Measurements from ENCODE around the gene DHTKD1. TPM values are rescaled to one million over a fixed set of nuclear protein-coding genes. Genes with fewer than 3 reads are reported as not detected.

The DHTKD1 gene
- total RNA-seq, 1 donor from 2014 or later, result 12.6 TPM

- H3K4me1 ChIP-seq, result peaks cover 0 to 2% of the 10 kb centered on the region in 2 donors
- no peaks in the 10 kb centered on the region for H3K27me3 ChIP-seq
- no peaks in the 10 kb centered on the region for H3K9me3 ChIP-seq
- intact Hi-C loops (cut with DNase I), result loop anchor here (1.0 to 2.0 kb wide), 3 partner anchors 61 to 87 kb away; partner anchors contain the start of genes DHTKD1, NUDT5 and UPF2
- H3K27ac ChIP-seq, result peak within 1 kb of the TSS; percentile 78 to 84
- peak; percentile 71 to 96 for DNase-seq (ENCODE audit: low spot score in 2 of 2)
- TF ChIP-seq CTCF (IDR thresholded peaks at IDR 0.05), result no peak
- H3K36me3 ChIP-seq, result peaks cover 0 to 9% of the 10 kb centered on the region in 2 donors
- H3K4me3 ChIP-seq, result peak within 1 kb of the TSS; percentile 67 to 97
Measured at GRCh38 chr10:12129222-12130111, 60.7 kb downstream of the DHTKD1 start, which contains the start of gene SEC61A2. Gene SEC61A2 (plus strand): TSS chr10:12129677. CDS start chr10:12129788, 111 bp downstream.

- Histone ChIP-seq H3K27ac (peak overlapping the region; percentile 77 to 78), H3K9me3 (no peaks in the 10 kb centered on the region), H3K36me3 (peaks cover 0 to 13% of the 10 kb centered on the region in 2 donors), H3K27me3 (no peaks in the 10 kb centered on the region), H3K4me3 (peak overlapping the region; percentile 67 to 97), H3K4me1 (peaks cover 0 to 2% of the 10 kb centered on the region in 2 donors)
- peak in 1 of 2 donors; percentile 65 for DNase-seq (ENCODE audit: low spot score in 2 of 2)
- peak; percentile 18 to 27 (median 22) for TF ChIP-seq CTCF (IDR thresholded peaks at IDR 0.05)
- intact Hi-C loops (cut with DNase I), result no loop called here
Measured at GRCh38 chr10:12130237-12130872, 61.6 kb downstream of the DHTKD1 start.

GRCh38 chr10:12135631-12136030 lies 66.9 kb downstream of the DHTKD1 start:
- no peak for TF ChIP-seq CTCF (IDR thresholded peaks at IDR 0.05)
- intact Hi-C loops (cut with DNase I), result no loop called here
- H3K36me3 ChIP-seq, result peaks cover 26 to 46% of the 10 kb centered on the region in 2 donors

GRCh38 chr10:12140038-12140437 lies 71.3 kb downstream of the DHTKD1 start:
- H3K27ac ChIP-seq, result no peak overlapping the region
- no peak for DNase-seq (ENCODE audit: low spot score in 2 of 2)
- no peaks in the 10 kb centered on the region for H3K9me3 ChIP-seq
- no peak overlapping the region for H3K4me3 ChIP-seq
- H3K27me3 ChIP-seq, result no peaks in the 10 kb centered on the region
- no peak for TF ChIP-seq CTCF (IDR thresholded peaks at IDR 0.05)
- intact Hi-C loops (cut with DNase I), result no loop called here
- peaks cover 39 to 74% of the 10 kb centered on the region in 2 donors for H3K36me3 ChIP-seq
- no peaks in the 10 kb centered on the region for H3K4me1 ChIP-seq

More at GRCh38 chr10:12135631-12136030, 66.9 kb downstream of the DHTKD1 start:
- no peaks in the 10 kb centered on the region for H3K27me3 ChIP-seq
- H3K4me3 ChIP-seq, result no peak overlapping the region
- H3K4me1 ChIP-seq, result no peaks in the 10 kb centered on the region
- H3K9me3 ChIP-seq, result no peaks in the 10 kb centered on the region
- no peak overlapping the region for H3K27ac ChIP-seq
- no peak for DNase-seq (ENCODE audit: low spot score in 2 of 2)

- no peak for TF ChIP-seq CTCF (IDR thresholded peaks at IDR 0.05)
- intact Hi-C loops (cut with DNase I), result no loop called here
Measured at GRCh38 chr10:12144538-12144937, 75.8 kb downstream of the DHTKD1 start.

More at GRCh38 chr10:12144538-12144937, 75.8 kb downstream of the DHTKD1 start:
- peaks cover 25 to 55% of the 10 kb centered on the region in 2 donors for H3K36me3 ChIP-seq
- no peaks in the 10 kb centered on the region for H3K9me3 ChIP-seq
- no peak overlapping the region for H3K27ac ChIP-seq
- H3K4me1 ChIP-seq, result no peaks in the 10 kb centered on the region
- no peak overlapping the region for H3K4me3 ChIP-seq
- no peaks in the 10 kb centered on the region for H3K27me3 ChIP-seq
- no peak for DNase-seq (ENCODE audit: low spot score in 2 of 2)

All from ascending aorta (tissue), 2 donors.